HepG2 (cell line): ENCODE data around the gene GGA1. TPM values are rescaled to one million over a fixed set of nuclear protein-coding genes. Genes with fewer than 3 reads are reported as not detected.

Source experiments
- ARNTL ChIP-seq: sonication (generic); formaldehyde crosslinking; IDR thresholded peaks from 2 replicates; pipeline ENCODE4 v1.4.0; 2020; ENCODE audit warnings: mild to moderate bottlenecking, missing genetic modification reagents
- CERS6 ChIP-seq: sonication (generic); formaldehyde crosslinking; IDR thresholded peaks from 2 replicates; pipeline ENCODE4 v1.5.0; 2020; ENCODE audit warnings: missing genetic modification reagents
- HDAC2 ChIP-seq: sonication (generic); formaldehyde crosslinking; IDR thresholded peaks from 2 replicates; pipeline ENCODE4 v1.4.0; 2020; ENCODE audit warnings: missing genetic modification reagents
- MAFF ChIP-seq: IDR thresholded peaks from 2 replicates; pipeline ENCODE4 v1.6.1; 2011; ENCODE audit warnings: low read depth, low read length, improper control_type of control experiment
- NFKB2 ChIP-seq: sonication (generic); formaldehyde crosslinking; IDR thresholded peaks from 2 replicates; pipeline ENCODE4 v1.4.0; 2020; ENCODE audit warnings: missing genetic modification reagents, borderline replicate concordance
- RFX1 ChIP-seq: fragments of 450-650 bp; IDR thresholded peaks from 2 replicates; pipeline ENCODE4 v1.6.1; 2017
- SAP130 ChIP-seq: IDR thresholded peaks from 2 replicates; pipeline ENCODE4 v1.6.1; 2016; ENCODE audit warnings: low read depth
- SIX4 ChIP-seq: sonication (generic); formaldehyde crosslinking; IDR thresholded peaks from 2 replicates; pipeline ENCODE4 v1.4.0; 2020; ENCODE audit warnings: missing genetic modification reagents
- SPEN ChIP-seq: sonication (generic); formaldehyde crosslinking; IDR thresholded peaks from 2 replicates; pipeline ENCODE4 v1.5.1; 2020; ENCODE audit warnings: low read depth, mild to moderate bottlenecking, missing genetic modification reagents
- SRSF1 ChIP-seq: fragments of 200-400 bp; formaldehyde crosslinking; optimal IDR thresholded peaks from 2 replicates; pipeline ENCODE3; 2017; ENCODE audit warnings: mild to moderate bottlenecking, low read depth, low read length, moderate library complexity
- WIZ ChIP-seq: sonication (generic); formaldehyde crosslinking; IDR thresholded peaks from 2 replicates; pipeline ENCODE4 v1.5.1; 2020; ENCODE audit warnings: mild to moderate bottlenecking, missing genetic modification reagents
- ZBTB2 ChIP-seq: sonication (generic); formaldehyde crosslinking; IDR thresholded peaks from 2 replicates; pipeline ENCODE4 v1.8.0; 2022; ENCODE audit warnings: low read depth, missing genetic modification reagents
- ZFP36L2 ChIP-seq: sonication (generic); formaldehyde crosslinking; IDR thresholded peaks from 2 replicates; pipeline ENCODE4 v1.4.0; 2020; ENCODE audit warnings: missing genetic modification reagents
- ZFY ChIP-seq: sonication (generic); formaldehyde crosslinking; IDR thresholded peaks from 2 replicates; pipeline ENCODE4 v1.4.0; 2020; ENCODE audit warnings: missing genetic modification reagents
- ZNF205 ChIP-seq: IDR thresholded peaks from 2 replicates; pipeline ENCODE4 v1.6.1; 2018; ENCODE audit warnings: missing biosample characterization, missing genetic modification reagents
- ZNF30 ChIP-seq: sonication (generic); formaldehyde crosslinking; IDR thresholded peaks from 2 replicates; pipeline ENCODE4 v1.5.0; 2020; ENCODE audit warnings: mild to moderate bottlenecking, missing genetic modification reagents
- ZNF432 ChIP-seq: sonication (generic); formaldehyde crosslinking; IDR thresholded peaks from 2 replicates; pipeline ENCODE4 v1.5.0; 2020; ENCODE audit warnings: missing genetic modification reagents, mild to moderate bottlenecking, borderline replicate concordance
- ZNF501 ChIP-seq: sonication (generic); formaldehyde crosslinking; IDR thresholded peaks from 2 replicates; pipeline ENCODE4 v1.5.1; 2020; ENCODE audit warnings: mild to moderate bottlenecking, moderate library complexity, missing genetic modification reagents
- ZNF512B ChIP-seq: sonication (generic); formaldehyde crosslinking; IDR thresholded peaks from 2 replicates; pipeline ENCODE4 v1.5.1; 2020; ENCODE audit warnings: missing genetic modification reagents, mild to moderate bottlenecking, borderline replicate concordance
- ZNF615 ChIP-seq: sonication (generic); formaldehyde crosslinking; IDR thresholded peaks from 2 replicates; pipeline ENCODE4 v1.5.0; 2020; ENCODE audit warnings: mild to moderate bottlenecking, missing genetic modification reagents, borderline replicate concordance
- polyA plus RNA-seq, 8 experiments: library from polyadenylated mRNA; depleted of rRNA in 3 of 8; stranded (reverse) in 7 of 8; unstranded in 1 of 8; fragments of >200 nt; fragmentation: Illumina TruSeq in 4 of 8; extraction: Trizol in 4 of 8; gene quantifications; 2 replicates each; pipeline versions ENCODE4 v1.2.1 to v1.2.3, GENCODE V29; 2011 to 2016; ENCODE audit warnings: low read depth in 4 of 8, missing spikeins in 1 of 8, mixed read lengths in 1 of 8; ENCODE audit not compliant: insufficient read depth in 1 of 8
- total RNA-seq, 5 experiments: library from RNA; depleted of rRNA; stranded (reverse); fragments of >200 nt; fragmentation: Illumina TruSeq; extraction: Trizol; gene quantifications; 2 replicates each; pipeline ENCODE4 v1.2.3, GENCODE V29; 2016; ENCODE audit warnings: low read depth in 1 of 5
- TF ChIP-seq, protein P1 (sequence below): sonication (generic); formaldehyde crosslinking; IDR thresholded peaks from 2 replicates; pipeline ENCODE4 v1.8.0; 2022; ENCODE audit warnings: mild to moderate bottlenecking, missing genetic modification reagents; ENCODE audit not compliant: insufficient replicate concordance
- TF ChIP-seq, protein P2 (sequence below): sonication (generic); formaldehyde crosslinking; IDR thresholded peaks from 2 replicates; pipeline ENCODE4 v1.5.0; 2020; ENCODE audit warnings: missing genetic modification reagents

Gene GGA1
- total and polyA plus RNA-seq, 2 of the 13 experiments (the other 11 are each of a cell fraction or from before 2014, with no cell fraction given): 29.1 to 87.2 TPM

- TF ChIP-seq ZNF432 (CRISPR knock-in tag) (no peak), SPEN (CRISPR knock-in tag) (0 out of 2 replicates have a peak, but pooled peaks have one; percentile 33), ZNF615 (CRISPR knock-in tag) (no peak), NFKB2 (CRISPR knock-in tag) (peak; percentile 26; the same call in 1 of the 2 replicates), ZNF512B (CRISPR knock-in tag) (no peak), ARNTL (CRISPR knock-in tag) (no peak), ZBTB2 (CRISPR knock-in tag) (no peak), ZFY (CRISPR knock-in tag) (peak; percentile 60; the same call in 1 of the 2 replicates), HDAC2 (peak; percentile 73), ZFP36L2 (CRISPR knock-in tag) (no peak), RFX1 (no peak), MAFF (no peak), CERS6 (CRISPR knock-in tag) (no peak), WIZ (CRISPR knock-in tag) (no peak), SRSF1 (peak; percentile 97), ZNF205 (CRISPR knock-in tag) (peak; percentile 61; the same call in 1 of the 2 replicates), ZNF501 (CRISPR knock-in tag) (no peak), ZNF30 (no peak), SAP130 (CRISPR knock-in tag) (peak; percentile 80), SIX4 (CRISPR knock-in tag) (peak; percentile 47; the same call in 1 of the 2 replicates)
- TF ChIP-seq, protein P1, sequence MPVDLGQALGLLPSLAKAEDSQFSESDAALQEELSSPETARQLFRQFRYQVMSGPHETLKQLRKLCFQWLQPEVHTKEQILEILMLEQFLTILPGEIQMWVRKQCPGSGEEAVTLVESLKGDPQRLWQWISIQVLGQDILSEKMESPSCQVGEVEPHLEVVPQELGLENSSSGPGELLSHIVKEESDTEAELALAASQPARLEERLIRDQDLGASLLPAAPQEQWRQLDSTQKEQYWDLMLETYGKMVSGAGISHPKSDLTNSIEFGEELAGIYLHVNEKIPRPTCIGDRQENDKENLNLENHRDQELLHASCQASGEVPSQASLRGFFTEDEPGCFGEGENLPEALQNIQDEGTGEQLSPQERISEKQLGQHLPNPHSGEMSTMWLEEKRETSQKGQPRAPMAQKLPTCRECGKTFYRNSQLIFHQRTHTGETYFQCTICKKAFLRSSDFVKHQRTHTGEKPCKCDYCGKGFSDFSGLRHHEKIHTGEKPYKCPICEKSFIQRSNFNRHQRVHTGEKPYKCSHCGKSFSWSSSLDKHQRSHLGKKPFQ (CRISPR knock-in tag): no peak
- TF ChIP-seq, protein P2, sequence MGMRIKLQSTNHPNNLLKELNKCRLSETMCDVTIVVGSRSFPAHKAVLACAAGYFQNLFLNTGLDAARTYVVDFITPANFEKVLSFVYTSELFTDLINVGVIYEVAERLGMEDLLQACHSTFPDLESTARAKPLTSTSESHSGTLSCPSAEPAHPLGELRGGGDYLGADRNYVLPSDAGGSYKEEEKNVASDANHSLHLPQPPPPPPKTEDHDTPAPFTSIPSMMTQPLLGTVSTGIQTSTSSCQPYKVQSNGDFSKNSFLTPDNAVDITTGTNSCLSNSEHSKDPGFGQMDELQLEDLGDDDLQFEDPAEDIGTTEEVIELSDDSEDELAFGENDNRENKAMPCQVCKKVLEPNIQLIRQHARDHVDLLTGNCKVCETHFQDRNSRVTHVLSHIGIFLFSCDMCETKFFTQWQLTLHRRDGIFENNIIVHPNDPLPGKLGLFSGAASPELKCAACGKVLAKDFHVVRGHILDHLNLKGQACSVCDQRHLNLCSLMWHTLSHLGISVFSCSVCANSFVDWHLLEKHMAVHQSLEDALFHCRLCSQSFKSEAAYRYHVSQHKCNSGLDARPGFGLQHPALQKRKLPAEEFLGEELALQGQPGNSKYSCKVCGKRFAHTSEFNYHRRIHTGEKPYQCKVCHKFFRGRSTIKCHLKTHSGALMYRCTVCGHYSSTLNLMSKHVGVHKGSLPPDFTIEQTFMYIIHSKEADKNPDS (CRISPR knock-in tag): no peak; the same call in 1 of the 2 replicates
Observed at GRCh38 chr22:37631448-37632173, 23.0 kb downstream of the GGA1 start (continued).
